ENCODE results near the gene ATG10.
A peak's percentile ranks its signal among the peaks of the same experiment; 100 is the strongest.

ATG10 gene

GRCh38 chr5:82278711-82279370 lies 307.0 kb downstream of the ATG10 start:
- H3K4me3 ChIP-seq (ENCODE audit: low read length) = peak overlapping the region; percentile 100
- TF ChIP-seq ZNF274 (IDR thresholded peaks at IDR 0.05; ENCODE audit: low read depth, low read length) = no peak

DNA sequence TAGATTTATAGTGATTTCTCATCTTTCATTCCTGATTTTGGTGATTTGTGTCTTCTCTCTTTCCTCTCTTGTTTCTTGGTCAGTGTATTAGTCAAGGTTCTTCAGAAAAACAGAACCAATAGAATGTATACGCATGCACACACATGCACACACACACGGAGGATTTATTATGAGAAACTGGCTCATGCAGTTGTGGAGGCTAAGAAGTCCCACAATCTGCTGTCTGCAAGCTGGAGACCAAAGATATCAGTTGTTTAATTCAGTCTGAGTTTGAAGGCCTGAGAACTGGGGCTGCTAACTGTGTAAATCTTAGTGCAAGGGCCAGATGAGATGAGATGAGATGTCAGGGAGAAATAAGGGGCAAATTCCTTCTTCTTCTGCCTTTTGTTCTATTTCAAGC lies 312.1 kb downstream of the ATG10 start:
- no peak for TF ChIP-seq ZNF274 (IDR thresholded peaks at IDR 0.05; ENCODE audit: low read depth, low read length)
- no peak overlapping the region for H3K4me3 ChIP-seq (ENCODE audit: low read length)

DNA sequence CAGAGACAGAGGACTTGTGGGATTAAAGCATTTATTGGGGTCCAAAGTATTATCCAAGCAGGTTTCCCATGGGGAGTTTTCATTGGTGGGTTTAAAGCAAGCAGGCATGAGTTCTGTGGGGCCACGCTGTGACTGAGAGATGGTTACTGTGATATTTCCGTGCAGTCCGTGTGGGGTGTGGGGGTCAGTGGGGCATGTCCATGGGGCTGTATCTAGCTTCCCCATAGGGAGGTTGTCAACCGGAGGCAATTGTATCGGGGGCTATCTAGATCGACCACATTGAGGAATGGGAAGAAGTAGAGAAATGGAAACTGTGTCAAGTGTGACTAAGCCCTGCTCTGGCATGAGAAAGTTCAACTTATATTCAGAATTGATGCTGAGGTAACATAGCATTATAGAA lies 313.4 kb downstream of the ATG10 start:
- TF ChIP-seq ZNF274 (IDR thresholded peaks at IDR 0.05; ENCODE audit: low read depth, low read length) = no peak
- H3K4me3 ChIP-seq (ENCODE audit: low read length) = no peak overlapping the region

- H3K4me3 ChIP-seq (ENCODE audit: low read length) = no peak overlapping the region
- TF ChIP-seq ZNF274 (IDR thresholded peaks at IDR 0.05; ENCODE audit: low read depth, low read length) = no peak
Measured at GRCh38 chr5:82287625-82288024, 315.8 kb downstream of the ATG10 start.

DNA sequence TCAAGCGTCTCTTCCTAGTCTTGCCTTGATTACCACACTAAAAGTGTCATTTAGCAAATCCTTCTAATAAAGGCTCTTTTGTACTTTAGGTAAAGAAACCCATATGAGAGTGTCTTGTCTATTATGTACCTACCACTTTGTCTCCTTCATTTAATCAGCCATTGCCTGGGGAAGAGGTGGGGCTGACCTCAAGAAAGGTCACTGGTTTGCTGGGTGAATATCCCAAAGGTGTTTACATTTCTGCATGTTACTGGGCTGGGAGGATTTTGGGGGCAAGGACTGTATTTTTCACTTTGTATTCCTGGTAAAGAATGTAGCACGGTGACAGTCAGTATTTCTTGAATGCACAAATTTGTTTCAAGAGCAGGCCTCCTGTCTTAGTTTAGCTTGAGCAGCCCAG lies 318.2 kb downstream of the ATG10 start:
- no peak overlapping the region for H3K4me3 ChIP-seq (ENCODE audit: low read length)
- TF ChIP-seq ZNF274 (IDR thresholded peaks at IDR 0.05; ENCODE audit: low read depth, low read length) = no peak

GRCh38 chr5:82290908-82291307 lies 319.1 kb downstream of the ATG10 start:
- no peak for TF ChIP-seq ZNF274 (IDR thresholded peaks at IDR 0.05; ENCODE audit: low read depth, low read length)
- no peak overlapping the region for H3K4me3 ChIP-seq (ENCODE audit: low read length)

- H3K4me3 ChIP-seq (ENCODE audit: low read length) = no peak overlapping the region
- no peak for TF ChIP-seq ZNF274 (IDR thresholded peaks at IDR 0.05; ENCODE audit: low read depth, low read length)
Measured at GRCh38 chr5:82291420-82291819, 319.6 kb downstream of the ATG10 start.

GRCh38 chr5:82295144-82295543 lies 323.3 kb downstream of the ATG10 start:
- TF ChIP-seq ZNF274 (IDR thresholded peaks at IDR 0.05; ENCODE audit: low read depth, low read length) = no peak

DNA sequence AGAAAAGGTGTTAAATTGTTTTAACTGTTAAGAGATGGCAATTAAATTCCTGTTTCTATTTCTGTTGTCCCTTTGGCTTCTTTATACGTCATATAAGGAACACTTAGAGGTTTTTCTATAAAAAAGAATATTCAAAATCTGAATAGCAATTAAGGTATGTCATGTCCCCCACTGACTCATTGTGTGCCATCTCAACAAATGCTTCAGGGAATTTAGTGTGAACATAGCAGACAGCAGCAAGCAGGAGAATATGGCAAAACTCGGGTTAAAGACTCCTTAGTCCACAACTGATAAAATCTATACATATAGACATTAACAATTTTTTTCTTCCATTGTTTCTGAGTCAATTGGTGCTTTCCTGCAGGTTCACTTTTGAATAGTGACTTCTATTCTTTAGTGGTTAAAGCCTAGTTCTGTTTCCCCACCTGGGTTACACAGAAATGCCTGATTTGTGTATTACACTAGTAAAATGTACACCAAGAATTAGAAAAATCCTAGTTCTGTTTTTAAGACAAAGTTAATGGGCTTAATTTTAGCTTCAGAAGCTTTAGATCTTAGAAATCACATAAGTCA lies 324.2 kb downstream of the ATG10 start:
- H3K4me3 ChIP-seq (ENCODE audit: low read length) = no peak overlapping the region
- no peak for TF ChIP-seq ZNF274 (IDR thresholded peaks at IDR 0.05; ENCODE audit: low read depth, low read length)

More at GRCh38 chr5:82295144-82295543, 323.3 kb downstream of the ATG10 start:
- no peak overlapping the region for H3K4me3 ChIP-seq (ENCODE audit: low read length)

GRCh38 chr5:82296929-82297328 lies 325.1 kb downstream of the ATG10 start:
- no peak for TF ChIP-seq ZNF274 (IDR thresholded peaks at IDR 0.05; ENCODE audit: low read depth, low read length)

GRCh38 chr5:82297711-82298110 lies 325.9 kb downstream of the ATG10 start:
- no peak overlapping the region for H3K4me3 ChIP-seq (ENCODE audit: low read length)
- TF ChIP-seq ZNF274 (IDR thresholded peaks at IDR 0.05; ENCODE audit: low read depth, low read length) = no peak

More at GRCh38 chr5:82296929-82297328, 325.1 kb downstream of the ATG10 start:
- no peak overlapping the region for H3K4me3 ChIP-seq (ENCODE audit: low read length)

- TF ChIP-seq ZNF274 (IDR thresholded peaks at IDR 0.05; ENCODE audit: low read depth, low read length) = no peak
- no peak overlapping the region for H3K4me3 ChIP-seq (ENCODE audit: low read length)
Measured at GRCh38 chr5:82298668-82299067, 326.8 kb downstream of the ATG10 start.

DNA sequence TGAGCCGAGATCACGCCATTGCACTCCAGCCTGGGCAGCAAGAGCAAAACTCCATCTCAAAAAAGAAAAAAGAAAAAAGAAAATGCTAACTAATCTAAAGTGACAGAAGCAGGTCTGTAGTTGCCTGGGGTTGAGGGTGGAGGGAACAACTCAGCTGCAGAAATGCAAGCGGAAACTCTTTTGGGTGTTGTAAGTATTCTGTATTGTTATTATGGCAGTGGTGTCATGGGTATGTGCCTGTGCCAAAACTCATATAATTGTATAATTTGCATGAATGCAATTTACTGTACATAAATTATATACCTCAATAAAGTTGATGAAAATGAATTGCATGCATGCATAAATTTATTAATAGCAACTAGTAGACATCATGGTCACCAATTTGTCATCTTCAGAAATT lies 329.4 kb downstream of the ATG10 start:
- no peak overlapping the region for H3K4me3 ChIP-seq (ENCODE audit: low read length)
- no peak for TF ChIP-seq ZNF274 (IDR thresholded peaks at IDR 0.05; ENCODE audit: low read depth, low read length)
